ENCODE measurements around the gene PKP4.
"Not testable (repeated sequence)": the region's sequence is repeated elsewhere in the genome, so short reads cannot be mapped to it uniquely, and the experiment has no call there.

The PKP4 gene

GRCh38 chr2:158463496-158464095, 6.8 kb downstream of the PKP4 start:
- Histone ChIP-seq H3K36me3 (ENCODE audit: insufficient read depth) (no peaks in the 10 kb centered on the region), H3K27me3 (ENCODE audit: insufficient read depth, low read depth) (no peaks in the 10 kb centered on the region), H3K79me2 (ENCODE audit: insufficient read depth, low read depth) (peaks cover 96% of the 10 kb centered on the region), H3K4me2 (no peak overlapping the region), H2AFZ (ENCODE audit: low read depth) (no peak overlapping the region), H4K20me1 (ENCODE audit: insufficient read depth) (peaks cover 53% of the 10 kb centered on the region), H3K9ac (no peak overlapping the region), H3K27ac (no peak overlapping the region), H3K4me3 (IDR thresholded peaks at IDR 0.05; ENCODE audit: insufficient read depth, low read depth, low read length) (no peak overlapping the region), H3K4me1 (ENCODE audit: low read depth, poor library complexity, severe bottlenecking) (peaks cover 58% of the 10 kb centered on the region)
- no peak for TF ChIP-seq CTCF (conservative IDR thresholded peaks at IDR 0.05; ENCODE audit: low read depth, low read length)

GRCh38 chr2:158464426-158465281, 7.9 kb downstream of the PKP4 start:
- Histone ChIP-seq H3K4me1 (ENCODE audit: low read depth, poor library complexity, severe bottlenecking) (peaks cover 47% of the 10 kb centered on the region), H2AFZ (ENCODE audit: low read depth) (no peak overlapping the region), H3K4me2 (no peak overlapping the region), H3K4me3 (IDR thresholded peaks at IDR 0.05; ENCODE audit: insufficient read depth, low read depth, low read length) (no peak overlapping the region), H3K36me3 (ENCODE audit: insufficient read depth) (no peaks in the 10 kb centered on the region), H3K79me2 (ENCODE audit: insufficient read depth, low read depth) (peaks cover 86% of the 10 kb centered on the region), H3K9ac (no peak overlapping the region), H3K27ac (no peak overlapping the region), H3K27me3 (ENCODE audit: insufficient read depth, low read depth) (no peaks in the 10 kb centered on the region), H4K20me1 (ENCODE audit: insufficient read depth) (peaks cover 42% of the 10 kb centered on the region)
- TF ChIP-seq CTCF (conservative IDR thresholded peaks at IDR 0.05; ENCODE audit: low read depth, low read length): peak; percentile 86

- Histone ChIP-seq H3K27me3 (ENCODE audit: insufficient read depth, low read depth) (no peaks in the 10 kb centered on the region), H3K36me3 (ENCODE audit: insufficient read depth) (no peaks in the 10 kb centered on the region), H3K4me2 (no peak overlapping the region), H3K9ac (no peak overlapping the region), H3K4me3 (IDR thresholded peaks at IDR 0.05; ENCODE audit: insufficient read depth, low read depth, low read length) (no peak overlapping the region), H3K79me2 (ENCODE audit: insufficient read depth, low read depth) (peaks cover 60% of the 10 kb centered on the region), H4K20me1 (ENCODE audit: insufficient read depth) (peaks cover 25% of the 10 kb centered on the region; the same call in 1 of the 2 replicates), H3K4me1 (ENCODE audit: low read depth, poor library complexity, severe bottlenecking) (peaks cover 21% of the 10 kb centered on the region), H3K27ac (no peak overlapping the region), H2AFZ (ENCODE audit: low read depth) (no peak overlapping the region)
- TF ChIP-seq CTCF (conservative IDR thresholded peaks at IDR 0.05; ENCODE audit: low read depth, low read length): no peak
These were observed 10.5 kb downstream of the PKP4 start for GRCh38 chr2:158467248-158467647.

- H3K4me2 ChIP-seq; H3K4me3 ChIP-seq (IDR thresholded peaks at IDR 0.05; ENCODE audit: insufficient read depth, low read depth, low read length); H3K27me3 ChIP-seq (ENCODE audit: insufficient read depth, low read depth); H3K36me3 ChIP-seq (ENCODE audit: insufficient read depth); H3K9ac ChIP-seq; H2AFZ ChIP-seq (ENCODE audit: low read depth); H3K79me2 ChIP-seq (ENCODE audit: insufficient read depth, low read depth); H3K27ac ChIP-seq; H4K20me1 ChIP-seq (ENCODE audit: insufficient read depth); H3K4me1 ChIP-seq (ENCODE audit: low read depth, poor library complexity, severe bottlenecking): not testable (repeated sequence)
These were observed 16.1 kb downstream of the PKP4 start for GRCh38 chr2:158472829-158473228.

GRCh38 chr2:158473300-158473699, 16.5 kb downstream of the PKP4 start:
- not testable (repeated sequence) for H3K27me3 ChIP-seq (ENCODE audit: insufficient read depth, low read depth); H3K27ac ChIP-seq; H3K36me3 ChIP-seq (ENCODE audit: insufficient read depth); H2AFZ ChIP-seq (ENCODE audit: low read depth); H3K4me2 ChIP-seq; H3K9ac ChIP-seq; H3K79me2 ChIP-seq (ENCODE audit: insufficient read depth, low read depth); H4K20me1 ChIP-seq (ENCODE audit: insufficient read depth); H3K4me3 ChIP-seq (IDR thresholded peaks at IDR 0.05; ENCODE audit: insufficient read depth, low read depth, low read length); H3K4me1 ChIP-seq (ENCODE audit: low read depth, poor library complexity, severe bottlenecking)
